Endothelial cell of umbilical vein (primary cell): ENCODE data around the gene WRNIP1. TPM values are rescaled to one million over a fixed set of nuclear protein-coding genes. Genes with fewer than 3 reads are reported as not detected.
A peak's percentile ranks its signal among the peaks of the same experiment; 100 is the strongest.

Source experiments
- BruUV-seq: library from RNA; stranded (reverse); fragments of 400-500 nt; replicated peaks from 2 replicates; lab custom pipeline; 2021; lab: Mats Ljungman, UMichigan
- CTCF ChIA-PET: fragments of 300-600, 350-600 bp; sonication (Branson Sonifier 250); formaldehyde crosslinking; loops from one replicate; lab custom pipeline; 2021; ENCODE audit warnings: antibody characterized with exemption, inconsistent platforms; lab: Charles Lee
- POLR2A ChIA-PET: fragments of 300-600, 350-600 bp; sonication (Branson Sonifier 250); formaldehyde crosslinking; loops from one replicate; lab custom pipeline; 2021; ENCODE audit warnings: antibody characterized with exemption, inconsistent platforms; lab: Charles Lee
- DNase-seq: peaks from one replicate; pipeline ENCODE4 v3.0.0-alpha.2; 2011; ENCODE audit warnings: low read depth, low spot score
- FAIRE-seq: peaks from 2 replicates; lab custom pipeline; 2011; peaks lifted over from hg19 to GRCh38; lab: Jason Lieb, UNC
- H2AFZ ChIP-seq: 2 replicates; pipeline ENCODE4 v1.6.0; 2012; ENCODE audit warnings: low read depth, low read length, control low read depth, inconsistent platforms
- H3K27ac ChIP-seq: 2 replicates; pipeline ENCODE4 v1.5.1; 2011; ENCODE audit warnings: low read depth, mild to moderate bottlenecking, control low read depth, low read length, moderate library complexity; ENCODE audit not compliant: insufficient read depth
- H3K27me3 ChIP-seq, 2 experiments: 2 replicates each; pipeline versions ENCODE4 v1.6.0 to v1.6.1; 2011; ENCODE audit warnings: low read length in 2 of 2, mixed read lengths in 1 of 2; ENCODE audit not compliant: control insufficient read depth in 2 of 2, insufficient read depth in 2 of 2
- H3K36me3 ChIP-seq, 2 experiments: 2 replicates in 1 of 2; 3 replicates in 1 of 2; pipeline ENCODE4 v1.5.1; 2011; ENCODE audit warnings: low read length in 2 of 2, mild to moderate bottlenecking in 1 of 2, moderate library complexity in 1 of 2; ENCODE audit not compliant: control insufficient read depth in 2 of 2, insufficient read depth in 2 of 2; ENCODE audit errors: extremely low read depth in 1 of 2
- H3K4me1 ChIP-seq: 3 replicates; pipeline ENCODE4 v1.5.1; 2011; ENCODE audit warnings: mild to moderate bottlenecking, low read length; ENCODE audit not compliant: control insufficient read depth, insufficient read depth; ENCODE audit errors: extremely low read depth
- H3K4me2 ChIP-seq: 2 replicates; pipeline ENCODE4 v1.6.1; 2011; ENCODE audit warnings: low read length, control low read depth, mixed read lengths; ENCODE audit not compliant: insufficient read depth
- H3K4me3 ChIP-seq, 3 experiments: fragments of 200-600 bp in 1 of 3; sonication (generic), shearing (Covaris generic) in 1 of 3; replicated peaks in 1 of 3; 2 replicates each; pipeline ENCODE4 v1.5.1; 2011 to 2016; ENCODE audit warnings: control low read depth in 3 of 3, low read length in 3 of 3, mild to moderate bottlenecking in 2 of 3, inconsistent platforms in 1 of 3, low read depth in 1 of 3, moderate library complexity in 1 of 3; ENCODE audit not compliant: insufficient read depth in 1 of 3
- H3K79me2 ChIP-seq: 2 replicates; pipeline ENCODE4 v1.6.0; 2012; ENCODE audit warnings: low read length, inconsistent platforms; ENCODE audit not compliant: control insufficient read depth, insufficient read depth
- H3K9ac ChIP-seq: replicated peaks from 2 replicates; pipeline ENCODE3; 2011; ENCODE audit warnings: low read length, control low read depth; ENCODE audit not compliant: insufficient read depth; ENCODE audit errors: extremely low read depth
- H3K9me1 ChIP-seq: replicated peaks from 3 replicates; pipeline ENCODE4 v1.6.0; 2011; ENCODE audit warnings: mild to moderate bottlenecking, low read length; ENCODE audit not compliant: control insufficient read depth, insufficient read depth; ENCODE audit errors: extremely low read depth
- H3K9me3 ChIP-seq: replicated peaks from 2 replicates; pipeline ENCODE4 v1.5.1; 2012; ENCODE audit warnings: low read length, inconsistent platforms; ENCODE audit not compliant: control insufficient read depth, insufficient read depth
- H4K20me1 ChIP-seq: replicated peaks from 2 replicates; pipeline ENCODE3; 2011; ENCODE audit warnings: mild to moderate bottlenecking, low read length; ENCODE audit not compliant: control insufficient read depth, insufficient read depth; ENCODE audit errors: extremely low read depth
- EZH2 ChIP-seq: IDR thresholded peaks from 2 replicates; pipeline ENCODE4 v1.6.1; 2012; ENCODE audit warnings: borderline replicate concordance, low read depth, mild to moderate bottlenecking, moderate library complexity, low read length, inconsistent platforms; ENCODE audit not compliant: severe bottlenecking
- FOS ChIP-seq: IDR thresholded peaks from 2 replicates; pipeline ENCODE4 v1.6.1; 2011; ENCODE audit warnings: mild to moderate bottlenecking, low read length, moderate library complexity, borderline replicate concordance; ENCODE audit not compliant: insufficient read depth
- GATA2 ChIP-seq: IDR thresholded peaks from 2 replicates; pipeline ENCODE4 v1.7.0; 2011; ENCODE audit warnings: low read depth, mild to moderate bottlenecking, moderate library complexity, mixed read lengths, low read length; ENCODE audit not compliant: insufficient read length, insufficient read depth
- JUN ChIP-seq: IDR thresholded peaks from 2 replicates; pipeline ENCODE4 v1.6.1; 2011; ENCODE audit warnings: borderline replicate concordance, low read depth; ENCODE audit not compliant: insufficient read length, insufficient read depth
- MYC ChIP-seq: IDR thresholded peaks from one replicate; pipeline ENCODE4 v1.6.1; 2011; ENCODE audit warnings: mild to moderate bottlenecking, low read depth, low read length
- POLR2A ChIP-seq: IDR thresholded peaks from 2 replicates; pipeline ENCODE4 v1.6.1; 2012; ENCODE audit warnings: low read depth, mild to moderate bottlenecking, control low read depth, low read length
- POLR2AphosphoS5 ChIP-seq: IDR thresholded peaks from 2 replicates; pipeline ENCODE4 v1.6.1; 2012; ENCODE audit warnings: low read depth, mild to moderate bottlenecking, control low read depth, low read length, moderate library complexity; ENCODE audit not compliant: insufficient read depth
- dilution Hi-C: fragments of 300-500 bp; cut with MboI; formaldehyde crosslinking; loops from one replicate; pipeline ENCODE4 v1.15.0; 2019; ENCODE audit warnings: low sequenced_read_pairs; ENCODE audit not compliant: extremely low pct_ligation_motif_present
- intact Hi-C: fragments of 100-400 bp; cut with micrococcal nuclease; formaldehyde crosslinking; loops from one replicate; pipeline ENCODE4 v1.10.0; 2022
- polyA plus RNA-seq, 4 experiments: library from polyadenylated mRNA; depleted of rRNA in 3 of 4; stranded (reverse) in 3 of 4; unstranded in 1 of 4; fragments of >200 nt; gene quantifications; 2 replicates each; pipeline versions ENCODE4 v1.2.1 to v1.2.3, GENCODE V29; 2011 to 2012; ENCODE audit warnings: missing spikeins in 1 of 4
- total RNA-seq: library from RNA; stranded (reverse); gene quantifications from 2 replicates; pipeline ENCODE4 v1.2.3, GENCODE V29; 2021
- TF ChIP-seq, protein P1 (sequence below), 2 donors: IDR thresholded peaks; 1 replicate in 1 of 2; 2 replicates in 1 of 2; pipeline ENCODE4 v1.5.1; 2011; ENCODE audit warnings: low read length in 2 of 2, mild to moderate bottlenecking in 2 of 2, moderate library complexity in 2 of 2, control low read depth in 1 of 2, inconsistent platforms in 1 of 2, low read depth in 1 of 2; ENCODE audit not compliant: insufficient read depth in 1 of 2; ENCODE audit errors: extremely low read depth in 1 of 2
- TF ChIP-seq, protein P2 (sequence below): IDR thresholded peaks from 2 replicates; pipeline ENCODE4 v1.6.1; 2011; ENCODE audit not compliant: insufficient read depth, insufficient read length

Gene WRNIP1
- total and polyA plus RNA-seq, 2 donors (not counting 3 experiments of a cell fraction or from before 2014, with no cell fraction given) = 50.1 to 68.9 TPM

DNA sequence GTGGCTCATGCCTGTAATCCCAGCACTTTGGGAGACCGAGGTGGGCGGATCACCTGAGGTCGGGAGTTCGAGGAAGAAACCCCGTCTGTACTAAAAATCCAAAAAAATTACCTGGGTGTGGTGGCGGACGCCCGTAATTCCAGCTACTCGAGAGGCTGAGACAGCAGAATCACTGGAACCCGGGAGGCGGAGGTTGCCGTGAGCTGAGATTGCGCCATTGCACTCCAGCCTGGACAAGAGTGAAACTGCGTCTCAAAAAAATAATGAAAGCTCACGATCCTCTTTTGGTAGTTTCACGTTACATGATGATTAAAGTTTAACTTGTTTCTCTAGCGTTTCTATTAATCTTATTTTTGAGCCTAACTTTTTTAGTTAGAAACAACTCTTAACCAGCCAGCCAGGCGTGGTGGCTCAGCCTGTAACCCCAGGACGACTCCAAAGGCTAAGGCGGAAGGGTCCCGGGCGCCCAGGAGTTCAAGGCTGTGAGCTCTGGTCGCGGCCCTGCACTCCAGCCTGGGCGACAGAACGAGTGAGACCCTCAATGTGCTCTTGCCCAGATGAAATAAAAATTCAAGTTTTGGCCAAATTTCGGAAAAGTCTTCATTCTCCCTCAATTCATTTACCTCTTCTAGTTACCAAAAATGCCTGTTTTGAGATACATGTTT, 1.2 kb upstream of the WRNIP1 start:
- Histone ChIP-seq H3K27me3 (no peaks in the 10 kb centered on the region), H3K9ac (peak overlapping the region; percentile 86), H3K9me1 (no peaks in the 10 kb centered on the region), H3K36me3 (no peaks in the 10 kb centered on the region), H3K79me2 (peaks cover 33% of the 10 kb centered on the region), H3K4me2 (peak overlapping the region; percentile 87), H3K9me3 (no peaks in the 10 kb centered on the region), H3K4me3 (peak overlapping the region in 2 of 3 experiments; percentile 5 to 58), H4K20me1 (peaks cover 2% of the 10 kb centered on the region), H3K27ac (peak overlapping the region; percentile 79), H2AFZ (peak overlapping the region; percentile 42), H3K4me1 (peaks cover 27% of the 10 kb centered on the region)
- intact Hi-C loops (loop anchor here (2.0 kb wide), 3 partner anchors 25 to 305 kb away; partner anchors contain the start of gene RIPK1), dilution Hi-C loops (no loop called here)
- POLR2A ChIA-PET = no interaction called here
- no peak for FAIRE-seq
- no peak for DNase-seq
- no peak for TF ChIP-seq GATA2
- TF ChIP-seq, protein P1, sequence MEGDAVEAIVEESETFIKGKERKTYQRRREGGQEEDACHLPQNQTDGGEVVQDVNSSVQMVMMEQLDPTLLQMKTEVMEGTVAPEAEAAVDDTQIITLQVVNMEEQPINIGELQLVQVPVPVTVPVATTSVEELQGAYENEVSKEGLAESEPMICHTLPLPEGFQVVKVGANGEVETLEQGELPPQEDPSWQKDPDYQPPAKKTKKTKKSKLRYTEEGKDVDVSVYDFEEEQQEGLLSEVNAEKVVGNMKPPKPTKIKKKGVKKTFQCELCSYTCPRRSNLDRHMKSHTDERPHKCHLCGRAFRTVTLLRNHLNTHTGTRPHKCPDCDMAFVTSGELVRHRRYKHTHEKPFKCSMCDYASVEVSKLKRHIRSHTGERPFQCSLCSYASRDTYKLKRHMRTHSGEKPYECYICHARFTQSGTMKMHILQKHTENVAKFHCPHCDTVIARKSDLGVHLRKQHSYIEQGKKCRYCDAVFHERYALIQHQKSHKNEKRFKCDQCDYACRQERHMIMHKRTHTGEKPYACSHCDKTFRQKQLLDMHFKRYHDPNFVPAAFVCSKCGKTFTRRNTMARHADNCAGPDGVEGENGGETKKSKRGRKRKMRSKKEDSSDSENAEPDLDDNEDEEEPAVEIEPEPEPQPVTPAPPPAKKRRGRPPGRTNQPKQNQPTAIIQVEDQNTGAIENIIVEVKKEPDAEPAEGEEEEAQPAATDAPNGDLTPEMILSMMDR (IDR thresholded peaks at IDR 0.05; ENCODE audit: extremely low read depth in 1 of 2, insufficient read depth in 1 of 2, low read depth in 1 of 2, low read length in 2 of 2) = no peak
- TF ChIP-seq, protein P2, sequence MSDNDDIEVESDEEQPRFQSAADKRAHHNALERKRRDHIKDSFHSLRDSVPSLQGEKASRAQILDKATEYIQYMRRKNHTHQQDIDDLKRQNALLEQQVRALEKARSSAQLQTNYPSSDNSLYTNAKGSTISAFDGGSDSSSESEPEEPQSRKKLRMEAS = no peak
- TF ChIP-seq JUN = no peak
- no peak for TF ChIP-seq POLR2AphosphoS5
- no peak for TF ChIP-seq FOS
- TF ChIP-seq POLR2A = no peak
- no peak for TF ChIP-seq EZH2
- TF ChIP-seq MYC = no peak
- no TSS peak for BruUV-seq
- CTCF ChIA-PET = interaction anchor here (1.7 to 4.7 kb wide), 3 partner anchors 13 to 78 kb away, joined by 6 to 62 read pairs (median 7); partner anchors contain the start of genes MYLK4 and SERPINB1
